HEK293 (cell line): ENCODE data around the gene PACSIN3.
"Not testable (repeated sequence)": the region's sequence is repeated elsewhere in the genome, so short reads cannot be mapped to it uniquely, and the experiment has no call there.

Experiments used
- CTCF ChIP-seq: fragments of 450-650 bp; formaldehyde crosslinking; IDR thresholded peaks from 2 replicates; pipeline ENCODE4 v1.5.1; 2016; ENCODE audit warnings: missing biosample characterization, missing genetic modification characterization
- ZBTB20 ChIP-seq: fragments of 450-650 bp; formaldehyde crosslinking; IDR thresholded peaks from 2 replicates; pipeline ENCODE4 v1.5.1; 2016; ENCODE audit warnings: missing biosample characterization, missing genetic modification characterization
- ZFP69B ChIP-seq: fragments of 450-650 bp; formaldehyde crosslinking; IDR thresholded peaks from 2 replicates; pipeline ENCODE4 v1.5.1; 2016; ENCODE audit warnings: missing biosample characterization, missing genetic modification characterization
- ZNF510 ChIP-seq: fragments of 450-650 bp; formaldehyde crosslinking; IDR thresholded peaks from 2 replicates; pipeline ENCODE4 v1.5.1; 2018; ENCODE audit warnings: mild to moderate bottlenecking, missing genetic modification characterization, missing biosample characterization; ENCODE audit not compliant: insufficient replicate concordance
- ZNF664 ChIP-seq: fragments of 450-650 bp; formaldehyde crosslinking; IDR thresholded peaks from 2 replicates; pipeline ENCODE4 v1.5.1; 2016; ENCODE audit warnings: missing biosample characterization, missing genetic modification characterization
- TF ChIP-seq, protein P1 (sequence below): fragments of 450-650 bp; formaldehyde crosslinking; IDR thresholded peaks from 2 replicates; pipeline ENCODE4 v1.5.1; 2016; ENCODE audit warnings: missing biosample characterization, missing genetic modification characterization

- not testable (repeated sequence) for TF ChIP-seq ZFP69B; CTCF (tag by site-specific recombination); ZNF510 (tag by site-specific recombination); ZNF664 (tag by site-specific recombination); ZBTB20
- TF ChIP-seq, protein P1, sequence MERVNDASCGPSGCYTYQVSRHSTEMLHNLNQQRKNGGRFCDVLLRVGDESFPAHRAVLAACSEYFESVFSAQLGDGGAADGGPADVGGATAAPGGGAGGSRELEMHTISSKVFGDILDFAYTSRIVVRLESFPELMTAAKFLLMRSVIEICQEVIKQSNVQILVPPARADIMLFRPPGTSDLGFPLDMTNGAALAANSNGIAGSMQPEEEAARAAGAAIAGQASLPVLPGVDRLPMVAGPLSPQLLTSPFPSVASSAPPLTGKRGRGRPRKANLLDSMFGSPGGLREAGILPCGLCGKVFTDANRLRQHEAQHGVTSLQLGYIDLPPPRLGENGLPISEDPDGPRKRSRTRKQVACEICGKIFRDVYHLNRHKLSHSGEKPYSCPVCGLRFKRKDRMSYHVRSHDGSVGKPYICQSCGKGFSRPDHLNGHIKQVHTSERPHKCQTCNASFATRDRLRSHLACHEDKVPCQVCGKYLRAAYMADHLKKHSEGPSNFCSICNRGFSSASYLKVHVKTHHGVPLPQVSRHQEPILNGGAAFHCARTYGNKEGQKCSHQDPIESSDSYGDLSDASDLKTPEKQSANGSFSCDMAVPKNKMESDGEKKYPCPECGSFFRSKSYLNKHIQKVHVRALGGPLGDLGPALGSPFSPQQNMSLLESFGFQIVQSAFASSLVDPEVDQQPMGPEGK = not testable (repeated sequence)
These were observed 20.3 kb upstream of the PACSIN3 start for GRCh38 chr11:47206577-47206976.
